Body of pancreas (tissue), 4 donors: ENCODE data around the gene UTRN.

Experiments
- POLR2A ChIP-seq, 3 donors: fragments of 450-650 bp; IDR thresholded peaks; one replicate each; pipeline ENCODE4 v1.6.1; 2016; ENCODE audit warnings: antibody characterized with exemption in 3 of 3, mild to moderate bottlenecking in 2 of 3
- TF ChIP-seq, protein P1 (sequence below), 7 experiments: fragments of 450-650 bp in 4 of 7; fragments of 200-600 bp in 3 of 7; sonication (generic) in 3 of 7; IDR thresholded peaks; one replicate each; pipeline ENCODE4 v1.5.1; 2016 to 2019; ENCODE audit warnings: antibody characterized with exemption in 7 of 7

- TF ChIP-seq, protein P1, sequence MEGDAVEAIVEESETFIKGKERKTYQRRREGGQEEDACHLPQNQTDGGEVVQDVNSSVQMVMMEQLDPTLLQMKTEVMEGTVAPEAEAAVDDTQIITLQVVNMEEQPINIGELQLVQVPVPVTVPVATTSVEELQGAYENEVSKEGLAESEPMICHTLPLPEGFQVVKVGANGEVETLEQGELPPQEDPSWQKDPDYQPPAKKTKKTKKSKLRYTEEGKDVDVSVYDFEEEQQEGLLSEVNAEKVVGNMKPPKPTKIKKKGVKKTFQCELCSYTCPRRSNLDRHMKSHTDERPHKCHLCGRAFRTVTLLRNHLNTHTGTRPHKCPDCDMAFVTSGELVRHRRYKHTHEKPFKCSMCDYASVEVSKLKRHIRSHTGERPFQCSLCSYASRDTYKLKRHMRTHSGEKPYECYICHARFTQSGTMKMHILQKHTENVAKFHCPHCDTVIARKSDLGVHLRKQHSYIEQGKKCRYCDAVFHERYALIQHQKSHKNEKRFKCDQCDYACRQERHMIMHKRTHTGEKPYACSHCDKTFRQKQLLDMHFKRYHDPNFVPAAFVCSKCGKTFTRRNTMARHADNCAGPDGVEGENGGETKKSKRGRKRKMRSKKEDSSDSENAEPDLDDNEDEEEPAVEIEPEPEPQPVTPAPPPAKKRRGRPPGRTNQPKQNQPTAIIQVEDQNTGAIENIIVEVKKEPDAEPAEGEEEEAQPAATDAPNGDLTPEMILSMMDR (IDR thresholded peaks at IDR 0.05), result no peak
- no peak for TF ChIP-seq POLR2A (IDR thresholded peaks at IDR 0.05)
Observed at GRCh38 chr6:144259986-144260385, 25.1 kb upstream of the UTRN start.
